OCI-LY1 (cell line): ENCODE results near the gene IFITM10.

Source experiments
- H2AFZ ChIP-seq: fragments of 200-600 bp; sonication (generic), shearing (Covaris generic); 2 replicates; pipeline ENCODE4 v1.6.0; 2014; ENCODE audit warnings: antibody characterized with exemption, mild to moderate bottlenecking, low read length
- H3F3A ChIP-seq: fragments of 200-600 bp; sonication (generic), shearing (Covaris generic); 2 replicates; pipeline ENCODE4 v1.6.0; 2014; ENCODE audit warnings: mild to moderate bottlenecking, antibody characterized with exemption, low read length, moderate library complexity; ENCODE audit not compliant: insufficient read depth
- H3K27ac ChIP-seq: fragments of 200-600 bp; sonication (generic); 2 replicates; pipeline ENCODE4 v1.5.1; 2014; ENCODE audit warnings: low read length, mixed run types, mild to moderate bottlenecking, low read depth; ENCODE audit not compliant: poor library complexity, severe bottlenecking
- H3K27me3 ChIP-seq: fragments of 200-600 bp; sonication (generic); 2 replicates; pipeline ENCODE4 v1.6.0; 2014; ENCODE audit warnings: antibody characterized with exemption, mild to moderate bottlenecking, low read length, moderate library complexity; ENCODE audit not compliant: insufficient read depth
- H3K36me3 ChIP-seq: fragments of 200-600 bp; sonication (generic); 2 replicates; pipeline ENCODE4 v1.6.1; 2014; ENCODE audit warnings: mild to moderate bottlenecking, antibody characterized with exemption, low read length, moderate library complexity, mixed read lengths; ENCODE audit not compliant: insufficient read depth
- H3K4me1 ChIP-seq: fragments of 200-600 bp; sonication (generic); 2 replicates; pipeline ENCODE4 v1.5.1; 2014; ENCODE audit warnings: mild to moderate bottlenecking, low read length, moderate library complexity; ENCODE audit not compliant: insufficient read depth, severe bottlenecking
- H3K4me2 ChIP-seq: fragments of 200-600 bp; sonication (generic), shearing (Covaris generic); 2 replicates; pipeline ENCODE4 v1.6.1; 2014; ENCODE audit warnings: low read length
- H3K4me3 ChIP-seq: fragments of 200-600 bp; sonication (generic); 2 replicates; pipeline ENCODE4 v1.5.1; 2014; ENCODE audit warnings: low read length, low read depth, mild to moderate bottlenecking, mixed read lengths; ENCODE audit not compliant: poor library complexity, severe bottlenecking
- H3K79me2 ChIP-seq: fragments of 200-600 bp; shearing (Covaris generic); 2 replicates; pipeline ENCODE4 v1.6.1; 2016; ENCODE audit warnings: mixed run types, low read length, mixed read lengths; ENCODE audit not compliant: insufficient read depth
- H3K9ac ChIP-seq: fragments of 200-600 bp; sonication (generic), shearing (Covaris generic); 2 replicates; pipeline ENCODE4 v1.6.1; 2014; ENCODE audit warnings: mild to moderate bottlenecking, low read length, mixed read lengths
- H3K9me2 ChIP-seq: fragments of 200-600 bp; sonication (generic), shearing (Covaris generic); 2 replicates; pipeline ENCODE4 v1.6.1; 2014; ENCODE audit warnings: low read depth, mild to moderate bottlenecking, low read length, mixed read lengths
- H3K9me3 ChIP-seq: fragments of 200-600 bp; shearing (Covaris generic); 2 replicates; pipeline ENCODE4 v1.6.1; 2014; ENCODE audit warnings: low read length, mixed read lengths
- H4K20me1 ChIP-seq: fragments of 200-600 bp; sonication (generic), shearing (Covaris generic); 2 replicates; pipeline ENCODE4 v1.6.0; 2016; ENCODE audit warnings: mild to moderate bottlenecking, low read length; ENCODE audit not compliant: insufficient read depth
- CTCF ChIP-seq: fragments of 200-600 bp; sonication (generic), shearing (Covaris generic); IDR thresholded peaks from 2 replicates; pipeline ENCODE4 v1.5.1; 2017; ENCODE audit warnings: mild to moderate bottlenecking, antibody characterized with exemption, low read length, moderate library complexity, mixed read lengths
- EZH2 ChIP-seq: fragments of 200-600 bp; sonication (generic), shearing (Covaris generic); IDR thresholded peaks from 2 replicates; pipeline ENCODE4 v1.8.0; 2017; ENCODE audit warnings: borderline replicate concordance, mixed run types, mild to moderate bottlenecking, antibody characterized with exemption, low read length, moderate library complexity, mixed read lengths

The IFITM10 gene

DNA sequence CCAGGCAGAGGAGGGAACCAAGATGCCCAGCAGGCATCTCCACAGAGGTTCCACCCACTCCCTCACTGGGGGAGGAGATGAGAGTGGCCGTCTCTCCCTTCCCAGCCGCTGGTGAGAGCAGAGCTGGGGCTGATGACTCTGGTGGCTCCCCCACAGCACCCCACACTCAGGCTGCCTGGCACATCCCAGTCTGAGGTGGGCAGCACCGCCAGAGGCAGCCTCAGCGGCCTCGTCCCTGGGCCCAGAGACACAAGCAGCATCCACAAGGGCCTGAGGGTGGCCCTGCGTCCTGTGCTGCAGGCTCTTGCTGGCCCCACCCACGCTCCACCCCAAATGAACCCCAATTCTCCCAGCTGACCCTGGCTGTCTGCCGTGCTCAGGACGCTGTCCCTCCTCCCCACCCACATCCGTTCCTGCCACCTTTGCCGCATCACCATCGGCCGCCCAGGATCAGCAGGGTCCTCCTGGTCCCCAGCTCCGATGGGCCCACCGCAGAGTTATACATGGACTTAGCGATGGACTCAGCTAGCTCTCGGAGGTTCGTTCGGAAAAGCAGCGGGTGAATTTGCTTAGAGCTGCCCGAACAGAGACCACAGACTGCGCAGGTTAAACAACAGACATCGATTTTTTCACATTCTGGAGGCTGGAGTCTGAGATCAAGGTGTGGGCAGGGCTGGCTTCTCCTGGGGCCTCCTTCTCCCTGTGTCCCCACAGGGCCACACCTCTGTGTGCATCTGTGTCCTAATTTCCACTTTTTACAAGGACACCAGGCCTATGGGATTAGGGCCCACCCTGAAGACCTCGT is 33.5 kb upstream of the IFITM10 start:
- Histone ChIP-seq H3K27ac (no peak overlapping the region), H3K36me3 (no peaks in the 10 kb centered on the region), H3K4me3 (no peak overlapping the region), H2AFZ (no peak overlapping the region), H3K9me2 (no peaks in the 10 kb centered on the region), H4K20me1 (no peaks in the 10 kb centered on the region), H3K79me2 (no peaks in the 10 kb centered on the region), H3K9ac (no peak overlapping the region), H3K27me3 (no peaks in the 10 kb centered on the region; the same call in 1 of the 2 replicates), H3K9me3 (no peaks in the 10 kb centered on the region), H3F3A (no peaks in the 10 kb centered on the region), H3K4me1 (no peaks in the 10 kb centered on the region), H3K4me2 (no peak overlapping the region)
- TF ChIP-seq CTCF (no peak), EZH2 (no peak)

DNA sequence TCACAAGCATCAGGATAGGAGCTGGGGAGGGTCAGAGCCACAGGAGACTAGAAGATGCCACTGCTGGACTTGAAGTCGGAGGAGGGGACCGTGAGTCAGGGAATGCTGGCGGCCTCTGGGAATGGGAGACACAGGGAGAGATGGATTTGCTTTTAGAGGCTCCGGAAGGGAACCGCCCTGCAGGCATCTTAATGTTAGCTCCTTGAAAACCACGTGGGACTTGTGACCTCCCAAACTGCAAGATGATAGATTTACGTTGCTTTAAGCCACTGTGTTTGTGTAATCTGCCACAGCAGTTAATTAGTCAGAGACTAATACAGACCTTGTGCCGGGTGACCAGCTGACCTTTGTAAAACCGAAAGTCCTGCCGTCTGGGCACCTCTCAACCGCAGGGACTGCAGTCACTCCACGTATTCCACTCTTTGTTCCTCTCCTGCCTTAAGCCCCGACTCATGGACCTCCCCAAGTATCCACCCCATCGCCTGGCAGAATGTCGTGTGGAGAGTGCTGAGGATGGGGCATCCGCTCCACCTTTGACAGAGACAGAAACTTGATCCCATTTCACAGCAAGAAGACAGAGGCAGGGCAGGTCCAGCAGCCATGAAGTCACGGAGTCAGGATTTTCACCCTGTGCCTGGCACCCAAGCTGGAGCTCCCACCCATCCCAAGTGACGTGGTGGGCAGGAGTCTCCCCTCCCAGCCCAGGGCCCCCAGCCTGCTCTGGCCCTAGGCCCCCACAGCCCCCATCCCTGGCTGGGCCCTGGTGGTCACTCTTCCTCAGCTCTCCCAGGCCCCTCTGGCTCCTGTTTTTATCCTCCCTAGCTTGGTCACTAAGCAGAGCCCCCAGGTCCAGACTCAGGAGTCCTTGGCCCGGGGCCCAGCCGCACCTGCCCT is 32.7 kb upstream of the IFITM10 start:
- Histone ChIP-seq H3K9ac (no peak overlapping the region), H3K4me1 (no peaks in the 10 kb centered on the region), H3K27me3 (no peaks in the 10 kb centered on the region; the same call in 1 of the 2 replicates), H4K20me1 (no peaks in the 10 kb centered on the region), H3K9me2 (no peaks in the 10 kb centered on the region), H3K9me3 (no peaks in the 10 kb centered on the region), H3K4me3 (no peak overlapping the region), H2AFZ (no peak overlapping the region), H3K27ac (no peak overlapping the region), H3F3A (no peaks in the 10 kb centered on the region), H3K36me3 (no peaks in the 10 kb centered on the region), H3K4me2 (no peak overlapping the region), H3K79me2 (no peaks in the 10 kb centered on the region)
- no peak for TF ChIP-seq EZH2

DNA sequence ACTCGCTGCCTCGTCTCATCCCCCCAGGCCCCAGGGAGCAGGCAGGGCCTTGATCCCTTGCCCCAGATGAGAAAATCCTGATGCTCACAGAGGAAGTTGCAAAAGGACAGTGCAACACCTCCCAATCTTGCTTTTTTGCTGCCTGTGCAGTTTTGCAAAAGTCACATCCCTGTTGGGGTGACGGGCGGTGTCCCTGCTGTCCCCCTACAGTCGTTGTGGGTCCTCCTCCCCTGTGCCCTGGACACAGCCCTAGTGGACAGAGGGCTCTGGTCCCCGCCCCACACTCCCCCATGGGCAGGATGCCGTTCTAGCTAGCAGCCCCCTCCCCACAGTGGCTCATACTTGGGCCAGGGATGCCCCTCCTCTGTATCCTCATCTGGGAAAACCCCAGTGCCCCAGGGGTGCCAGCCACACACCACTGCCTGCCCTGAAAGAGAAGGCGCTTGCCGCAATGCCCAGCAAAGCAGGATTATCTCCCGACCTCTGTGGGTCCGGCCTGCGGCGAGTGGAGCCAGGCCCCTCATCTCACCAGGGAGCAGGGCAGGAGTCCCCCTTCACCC is 31.7 kb upstream of the IFITM10 start:
- no peak for TF ChIP-seq EZH2
- TF ChIP-seq CTCF, result no peak
- Histone ChIP-seq H3K4me3 (no peak overlapping the region), H4K20me1 (no peaks in the 10 kb centered on the region), H3F3A (no peaks in the 10 kb centered on the region), H3K9me3 (no peaks in the 10 kb centered on the region), H2AFZ (no peak overlapping the region), H3K36me3 (no peaks in the 10 kb centered on the region), H3K4me1 (no peaks in the 10 kb centered on the region), H3K9me2 (no peaks in the 10 kb centered on the region), H3K27me3 (no peaks in the 10 kb centered on the region; the same call in 1 of the 2 replicates), H3K27ac (no peak overlapping the region), H3K9ac (no peak overlapping the region), H3K79me2 (no peaks in the 10 kb centered on the region), H3K4me2 (no peak overlapping the region)
